CD4-positive, alpha-beta T cell treated with Interleukin-6 for 4 hours (primary cell): ENCODE results near the gene NPY1R.

ENCODE experiments used
- DNase-seq: peaks from one replicate; pipeline ENCODE4 v3.0.0-alpha.2; 2020; ENCODE audit warnings: mixed read lengths

Gene NPY1R

GRCh38 chr4:163274861-163275260 is 57.5 kb downstream of the NPY1R start:
- DNase-seq: no peak
